ENCODE measurements around the gene SHBG. TPM values are rescaled to one million over a fixed set of nuclear protein-coding genes. Genes with fewer than 3 reads are reported as not detected.

SHBG gene
- total RNA-seq, 1 donor: 0.36 TPM

GRCh38 chr17:7651665-7652387, 21.9 kb downstream of the SHBG start:
- DNase-seq (ENCODE audit: insufficient read length, low spot score, missing footprints): no peak
- TF ChIP-seq CTCF (IDR thresholded peaks at IDR 0.05; ENCODE audit: extremely low read depth, low read depth, low read length): no peak
- H3K79me2 ChIP-seq (ENCODE audit: insufficient read depth, low read length): no peaks in the 10 kb centered on the region
- no peak overlapping the region for H3K27ac ChIP-seq (ENCODE audit: low read depth, low read length)
- H3K4me1 ChIP-seq (ENCODE audit: insufficient read depth, low read length): no peaks in the 10 kb centered on the region
- H2AFZ ChIP-seq (ENCODE audit: low read length): no peak overlapping the region
- no peaks in the 10 kb centered on the region for H4K20me1 ChIP-seq (ENCODE audit: insufficient read depth, low read length)
- H3K4me2 ChIP-seq (ENCODE audit: insufficient read depth, low read length): no peak overlapping the region
- H3K27me3 ChIP-seq (ENCODE audit: insufficient read depth, low read length): peaks cover 55% of the 10 kb centered on the region
- no peaks in the 10 kb centered on the region for H3K36me3 ChIP-seq (ENCODE audit: insufficient read depth, low read length)
- no peaks in the 10 kb centered on the region for H3K9me3 ChIP-seq (ENCODE audit: low read depth, low read length)
- no peak overlapping the region for H3K4me3 ChIP-seq (ENCODE audit: insufficient read depth, low read length)

GRCh38 chr17:7652388-7653356, 22.7 kb downstream of the SHBG start:
- Histone ChIP-seq H3K79me2 (ENCODE audit: insufficient read depth, low read length) (no peaks in the 10 kb centered on the region), H3K9me3 (ENCODE audit: low read depth, low read length) (no peaks in the 10 kb centered on the region), H2AFZ (ENCODE audit: low read length) (no peak overlapping the region), H3K27me3 (ENCODE audit: insufficient read depth, low read length) (peaks cover 63% of the 10 kb centered on the region), H3K4me3 (ENCODE audit: insufficient read depth, low read length) (no peak overlapping the region), H3K36me3 (ENCODE audit: insufficient read depth, low read length) (no peaks in the 10 kb centered on the region), H3K27ac (ENCODE audit: low read depth, low read length) (no peak overlapping the region), H3K4me2 (ENCODE audit: insufficient read depth, low read length) (no peak overlapping the region), H3K4me1 (ENCODE audit: insufficient read depth, low read length) (no peaks in the 10 kb centered on the region), H4K20me1 (ENCODE audit: insufficient read depth, low read length) (no peaks in the 10 kb centered on the region)
- no peak for DNase-seq (ENCODE audit: insufficient read length, low spot score, missing footprints)
- TF ChIP-seq CTCF (IDR thresholded peaks at IDR 0.05; ENCODE audit: extremely low read depth, low read depth, low read length): no peak

- Histone ChIP-seq H2AFZ (ENCODE audit: low read length) (no peak overlapping the region), H3K36me3 (ENCODE audit: insufficient read depth, low read length) (no peaks in the 10 kb centered on the region), H4K20me1 (ENCODE audit: insufficient read depth, low read length) (no peaks in the 10 kb centered on the region), H3K27ac (ENCODE audit: low read depth, low read length) (no peak overlapping the region), H3K4me3 (ENCODE audit: insufficient read depth, low read length) (no peak overlapping the region), H3K4me1 (ENCODE audit: insufficient read depth, low read length) (no peaks in the 10 kb centered on the region), H3K4me2 (ENCODE audit: insufficient read depth, low read length) (no peak overlapping the region), H3K27me3 (ENCODE audit: insufficient read depth, low read length) (peaks cover 64% of the 10 kb centered on the region), H3K79me2 (ENCODE audit: insufficient read depth, low read length) (no peaks in the 10 kb centered on the region), H3K9me3 (ENCODE audit: low read depth, low read length) (no peaks in the 10 kb centered on the region)
- DNase-seq (ENCODE audit: insufficient read length, low spot score, missing footprints): no peak
- TF ChIP-seq CTCF (IDR thresholded peaks at IDR 0.05; ENCODE audit: extremely low read depth, low read depth, low read length): no peak
Measured at GRCh38 chr17:7654832-7655540, 25.1 kb downstream of the SHBG start.
